Measurements from ENCODE around the gene XPNPEP1.
A peak's percentile ranks its signal among the peaks of the same experiment; 100 is the strongest.

The XPNPEP1 gene

DNA sequence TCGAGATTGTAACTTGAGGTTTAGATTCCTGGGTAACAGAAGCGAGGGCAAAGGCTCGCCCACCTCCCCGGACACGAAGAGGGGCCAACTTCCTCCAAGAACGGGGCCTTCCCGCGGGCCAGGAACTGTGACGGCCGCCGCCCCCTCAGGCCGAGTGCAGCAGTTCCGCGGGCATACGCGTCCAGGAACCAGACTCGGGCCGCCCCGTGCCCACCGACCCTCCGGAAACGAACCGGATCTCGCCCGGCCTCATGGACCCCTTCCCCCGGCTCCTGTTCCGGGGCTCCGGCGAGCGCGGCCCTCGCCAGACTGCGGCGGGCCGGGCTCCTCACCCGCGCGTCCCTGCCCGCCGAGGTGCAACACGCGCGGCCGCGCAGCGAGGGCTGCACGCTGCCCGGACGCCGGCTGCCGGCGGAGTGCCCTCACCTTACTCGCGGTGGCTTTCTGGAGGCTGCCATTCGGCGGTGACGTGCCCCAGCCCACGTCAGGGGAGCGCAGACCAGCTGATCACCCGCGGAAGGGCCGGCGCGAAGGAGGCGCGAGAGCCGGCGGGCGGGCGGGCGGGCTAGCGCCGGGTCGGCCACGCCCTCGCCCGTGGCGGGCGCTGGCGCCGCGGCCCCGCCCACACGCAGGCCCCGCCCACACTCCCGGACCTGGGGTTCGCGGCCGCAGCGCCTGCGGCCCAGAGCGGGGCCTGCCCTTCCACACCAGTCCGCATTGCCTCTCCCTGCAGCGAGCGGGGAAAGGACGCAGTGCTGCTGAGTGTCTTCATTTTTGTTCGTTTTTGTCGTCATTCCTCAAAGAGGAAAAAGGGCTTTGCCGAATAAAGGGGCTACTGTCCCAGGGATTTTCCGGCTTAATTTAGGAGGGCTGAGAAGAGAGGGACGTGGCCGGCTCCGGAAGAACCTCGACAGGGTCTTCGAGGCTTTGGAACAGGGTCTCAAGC, at the start of gene XPNPEP1:
Gene XPNPEP1 (minus strand): TSS at position 536 of the 946 bp plus-strand sequence. CDS start 78 bp downstream, at position 458.
- peak; percentile 60 for DNase-seq (ENCODE audit: low read depth, low spot score)

DNA sequence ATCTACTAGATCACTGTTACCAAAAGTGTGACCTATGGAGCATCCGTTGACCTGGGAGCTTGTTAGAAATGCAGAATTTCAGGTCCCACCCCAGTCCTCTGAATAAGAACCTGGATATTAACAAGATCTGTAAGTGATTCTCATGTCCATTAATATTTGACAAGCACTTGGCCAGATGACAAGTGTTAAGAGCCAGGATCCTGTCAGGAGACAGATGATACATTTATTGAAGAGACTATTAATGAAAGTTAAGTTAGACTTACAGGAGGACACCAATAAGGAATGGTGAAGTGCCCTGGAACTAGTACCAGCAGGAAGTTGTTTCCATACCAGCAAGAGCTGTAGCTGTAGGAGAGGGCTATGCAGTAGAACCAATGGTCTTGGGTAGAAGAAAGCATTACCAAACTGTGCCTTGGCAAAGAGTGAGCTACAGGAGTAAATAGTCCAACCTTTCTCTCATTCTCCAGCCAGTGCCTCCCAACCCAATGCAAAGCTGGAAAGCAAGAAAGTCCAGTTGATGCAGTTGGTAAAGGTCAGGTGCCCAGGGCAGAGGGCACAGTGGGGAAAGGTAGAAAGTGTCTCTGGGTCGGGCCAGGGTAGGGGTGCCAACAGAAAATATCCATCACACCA, 49.2 kb upstream of the XPNPEP1 start:
- DNase-seq (ENCODE audit: low read depth, low spot score): no peak

DNA sequence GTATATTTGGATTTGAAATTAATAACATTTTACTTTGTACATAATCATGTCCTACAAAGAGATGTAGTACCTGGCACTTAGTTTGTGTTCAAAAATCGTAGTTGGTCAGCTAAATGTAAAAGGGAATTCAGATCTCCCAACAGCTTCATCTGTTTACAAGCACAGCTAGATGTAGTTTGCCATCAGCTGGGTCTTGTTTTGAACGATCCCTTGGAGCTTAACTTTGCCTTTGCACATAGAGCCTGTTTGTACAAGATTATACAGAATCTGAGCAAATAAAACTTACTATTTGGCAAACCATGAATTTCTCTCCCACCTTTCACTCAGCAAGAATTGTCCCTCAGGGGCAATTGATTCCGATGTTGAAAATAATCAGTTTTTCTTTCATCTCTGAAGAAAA, 48.3 kb upstream of the XPNPEP1 start:
- no peak for DNase-seq (ENCODE audit: low read depth, low spot score)

DNA sequence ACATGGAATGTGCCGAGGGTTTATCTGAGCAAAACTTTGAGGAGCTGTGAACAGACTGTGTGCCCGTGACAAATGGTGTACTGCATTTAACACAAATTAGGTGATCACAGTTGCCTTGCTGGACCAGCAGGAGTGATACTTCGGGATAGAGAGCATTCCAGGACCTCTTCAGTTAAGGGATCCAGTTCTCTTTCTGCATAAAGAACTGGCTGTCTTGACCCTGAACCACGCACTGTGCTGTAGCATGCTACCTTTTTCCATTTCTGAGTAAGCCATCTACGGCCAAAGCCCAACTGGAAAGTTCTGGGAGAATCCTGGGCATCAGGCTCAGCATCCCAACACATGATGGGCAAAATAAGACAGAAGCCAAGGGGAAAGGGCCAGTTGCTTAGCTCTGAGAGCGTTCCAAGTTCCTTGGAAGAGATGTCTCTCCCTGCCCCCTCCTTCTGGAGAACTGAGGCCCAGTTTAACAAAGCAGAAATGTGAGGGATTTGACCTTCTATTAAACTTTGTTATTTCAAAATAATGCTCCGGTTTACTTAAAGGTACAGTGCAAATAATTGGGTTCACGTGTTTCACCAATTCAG, 46.5 kb upstream of the XPNPEP1 start:
- no peak for DNase-seq (ENCODE audit: low read depth, low spot score)

DNA sequence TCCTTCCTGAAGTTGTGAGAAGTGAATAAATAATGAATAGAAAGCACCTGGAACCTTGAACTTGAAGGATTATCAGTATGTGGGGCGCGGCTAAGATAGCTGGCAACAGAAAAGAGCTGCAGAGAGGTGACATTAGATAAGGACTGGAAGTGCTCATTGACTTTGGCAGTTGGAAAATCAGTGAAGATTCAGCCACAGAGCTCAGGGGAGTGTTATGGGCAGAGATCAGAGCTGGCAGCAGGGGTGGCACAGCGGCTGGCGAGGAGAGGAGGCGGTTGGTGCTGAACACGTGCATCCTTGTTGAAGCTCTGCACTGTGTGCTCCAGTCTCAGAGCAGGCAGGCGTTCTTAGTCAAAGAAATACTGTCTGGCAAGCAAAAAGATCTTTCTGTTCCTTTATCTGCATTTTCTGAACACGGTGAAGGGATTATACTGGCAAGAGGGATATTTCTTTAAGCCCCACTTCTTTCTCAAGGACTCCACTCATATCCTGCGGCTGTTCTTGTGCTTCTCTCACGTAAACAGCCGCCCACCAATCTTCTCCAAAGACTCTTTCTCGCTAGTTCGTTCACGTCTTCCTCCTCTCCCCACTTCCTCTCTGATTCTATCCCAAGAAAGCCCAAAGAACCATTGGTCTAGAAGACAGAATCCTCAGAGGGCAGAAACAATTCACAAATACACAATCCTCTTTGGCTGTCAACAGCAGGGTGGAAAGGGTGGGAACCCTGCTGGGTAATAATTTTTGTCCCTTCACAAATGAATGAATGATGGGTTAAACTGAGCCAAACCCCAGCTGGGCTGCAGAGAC, 45.8 kb upstream of the XPNPEP1 start:
- DNase-seq (ENCODE audit: low read depth, low spot score): no peak

DNA sequence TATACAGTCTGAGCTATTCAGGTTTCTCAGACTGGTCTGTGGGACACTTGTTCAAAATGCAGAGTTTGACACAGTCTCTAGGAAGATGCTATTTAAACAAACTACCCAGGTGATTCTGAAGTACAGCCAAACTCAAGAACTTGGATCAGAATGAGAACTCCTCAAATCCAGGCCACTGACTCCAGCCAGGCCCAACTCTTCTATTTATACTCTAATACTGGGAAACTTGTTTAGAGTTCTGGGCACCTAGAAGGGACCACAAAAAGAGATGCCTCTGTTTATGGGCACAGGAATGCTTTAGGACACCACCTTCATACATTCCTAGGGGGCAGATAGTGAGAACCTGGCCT, 44.4 kb upstream of the XPNPEP1 start:
- DNase-seq (ENCODE audit: low read depth, low spot score): no peak

DNA sequence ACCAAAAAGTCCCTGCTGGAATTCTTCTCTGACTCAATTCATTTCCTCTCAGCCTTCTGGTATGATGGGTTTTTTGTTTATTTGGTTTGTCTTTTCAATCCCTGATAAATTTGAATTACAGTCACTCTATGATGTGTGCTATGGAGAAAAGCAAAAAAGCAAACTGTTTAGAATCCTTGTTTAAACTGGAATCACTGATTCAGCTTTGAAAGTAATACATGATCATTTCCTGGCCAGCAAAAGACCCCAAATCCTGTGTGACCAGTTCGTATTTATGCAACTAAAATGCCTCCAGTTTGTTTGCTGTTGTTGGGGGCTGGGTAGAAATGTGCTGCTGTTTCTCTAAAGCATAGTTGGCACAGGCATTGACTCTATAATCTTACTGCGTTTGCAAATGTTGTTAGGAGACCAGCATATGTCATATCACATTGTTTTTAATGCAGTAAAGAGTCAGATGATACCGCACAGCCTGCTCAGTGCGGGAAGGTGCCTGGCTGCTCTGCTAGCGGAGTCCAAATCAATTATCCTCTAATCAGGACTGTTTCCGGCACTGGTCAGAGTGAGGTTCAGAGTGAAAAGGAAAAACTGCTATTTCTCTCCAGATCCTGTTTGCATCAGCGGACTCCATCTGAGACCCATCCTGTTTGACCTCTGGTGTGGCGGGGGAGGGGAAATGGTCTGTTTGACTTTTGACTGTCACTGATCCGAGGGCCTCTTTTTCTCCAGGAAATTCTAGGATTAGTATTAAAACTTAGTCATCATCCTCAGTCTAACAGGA, 43.8 kb upstream of the XPNPEP1 start:
- no peak for DNase-seq (ENCODE audit: low read depth, low spot score)

DNA sequence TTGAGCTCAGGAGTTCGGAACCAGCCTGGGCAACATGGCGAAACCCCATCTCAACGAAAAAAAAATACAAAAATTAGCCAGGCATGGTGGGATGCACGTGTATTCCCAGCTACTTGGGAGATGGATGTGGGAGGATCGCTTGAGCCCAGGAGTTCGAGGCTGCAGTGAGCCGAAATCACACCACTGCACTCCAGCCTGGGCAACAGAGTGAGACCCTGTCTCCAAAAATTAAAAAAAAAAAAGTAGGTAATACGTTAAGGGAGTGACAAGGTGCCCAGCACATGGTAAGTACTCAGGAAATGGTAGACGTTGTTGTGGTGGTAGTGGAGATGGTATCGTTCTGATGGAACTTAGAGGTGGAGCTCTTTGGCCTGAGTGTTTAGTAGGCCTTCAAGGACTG, 41.0 kb upstream of the XPNPEP1 start:
- DNase-seq (ENCODE audit: low read depth, low spot score): no peak

DNA sequence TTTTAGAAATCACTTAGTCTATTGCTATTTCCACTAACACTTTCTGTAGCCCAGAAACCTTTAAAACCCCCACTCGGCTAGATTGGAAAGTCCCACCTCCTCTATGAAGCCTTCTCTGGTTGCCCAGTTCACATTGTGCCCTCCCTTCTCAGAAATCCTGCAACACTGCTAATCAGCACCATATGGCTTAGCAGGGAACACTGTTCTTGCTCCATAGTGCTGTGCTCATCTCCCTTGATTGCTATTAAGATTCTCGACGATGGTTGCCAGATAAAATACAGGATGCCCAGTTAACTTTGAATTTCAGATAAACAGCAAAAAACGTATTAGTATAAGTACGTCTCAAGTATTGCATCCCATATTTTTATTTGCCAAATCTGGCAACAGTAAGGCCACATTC, 40.1 kb upstream of the XPNPEP1 start:
- DNase-seq (ENCODE audit: low read depth, low spot score): no peak

DNA sequence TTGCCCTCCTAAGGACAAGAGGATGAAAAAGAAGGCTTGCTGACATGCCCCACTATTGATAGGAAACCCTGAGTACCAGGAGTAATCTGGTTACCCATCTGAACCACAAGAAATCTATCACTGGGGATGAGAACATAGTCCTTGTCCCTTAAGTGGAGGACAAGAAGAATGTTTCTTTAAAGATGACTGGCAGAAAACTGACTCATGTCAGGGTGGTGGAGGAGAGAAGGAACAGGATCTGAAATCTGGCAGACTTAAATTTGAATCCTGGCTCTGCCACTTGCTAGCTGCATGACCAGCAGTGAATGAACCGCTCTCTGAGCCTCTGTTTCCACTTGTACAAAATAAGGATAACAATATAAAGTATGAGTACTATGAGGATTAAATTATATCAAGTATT, 38.9 kb upstream of the XPNPEP1 start:
- DNase-seq (ENCODE audit: low read depth, low spot score): no peak

DNA sequence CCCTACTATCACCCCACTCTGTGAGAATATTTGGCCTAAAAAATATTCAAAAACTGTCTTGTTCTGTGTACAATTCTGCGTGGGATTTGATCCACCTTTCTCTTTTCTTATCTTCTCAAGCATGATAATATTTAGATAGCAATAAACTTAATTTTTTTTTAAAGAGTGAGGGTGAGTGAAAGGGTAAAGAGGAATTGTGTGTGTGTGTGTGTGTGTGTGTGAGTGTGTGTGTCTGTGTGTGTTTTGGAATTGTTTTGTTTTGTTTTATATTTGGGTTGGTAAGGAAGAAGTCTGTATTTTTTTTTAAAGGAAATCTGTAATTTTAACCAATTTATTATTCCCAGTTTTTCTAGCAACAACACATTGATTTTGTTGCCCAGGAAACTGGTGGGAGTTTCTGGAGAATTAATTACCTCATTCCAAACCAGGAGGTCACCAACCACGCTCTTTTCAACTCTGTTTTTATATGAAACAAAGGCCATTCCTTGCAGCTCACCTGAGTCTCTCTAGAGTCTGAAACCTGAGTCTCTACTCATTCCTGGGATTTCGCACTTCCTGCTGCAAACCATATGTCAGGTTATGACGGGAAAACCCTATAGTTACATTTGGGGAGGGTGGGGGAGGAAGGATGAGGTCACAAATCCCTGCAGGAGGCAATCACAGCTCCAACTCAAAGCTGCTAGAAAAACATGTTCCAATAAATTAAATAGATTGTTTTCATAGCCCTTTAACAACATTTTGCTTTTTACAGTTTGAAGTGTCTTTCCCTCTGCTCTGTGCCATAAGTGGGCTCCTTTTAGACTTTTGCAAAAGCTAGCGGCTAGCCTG, 38.1 kb upstream of the XPNPEP1 start:
- DNase-seq (ENCODE audit: low read depth, low spot score): no peak

DNA sequence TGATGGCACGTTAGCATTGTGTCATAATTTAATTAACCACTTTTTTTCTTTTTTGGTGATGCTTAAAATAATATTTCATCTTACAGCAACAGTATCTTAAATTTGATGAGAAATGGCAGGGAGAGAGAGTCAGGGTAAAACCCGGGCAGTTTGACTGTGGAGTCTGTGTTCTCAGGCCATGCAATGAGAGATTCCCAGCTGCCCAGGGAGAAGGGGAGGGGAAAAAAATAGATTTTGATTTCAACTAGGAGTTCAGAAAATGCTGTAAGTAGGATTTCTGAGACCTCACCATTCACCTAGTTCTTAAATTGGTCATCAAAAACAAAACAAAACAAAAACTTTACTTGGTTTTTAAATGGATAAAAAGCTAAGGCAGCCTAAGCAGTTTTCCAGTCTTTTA, 37.4 kb upstream of the XPNPEP1 start:
- DNase-seq (ENCODE audit: low read depth, low spot score): no peak

DNA sequence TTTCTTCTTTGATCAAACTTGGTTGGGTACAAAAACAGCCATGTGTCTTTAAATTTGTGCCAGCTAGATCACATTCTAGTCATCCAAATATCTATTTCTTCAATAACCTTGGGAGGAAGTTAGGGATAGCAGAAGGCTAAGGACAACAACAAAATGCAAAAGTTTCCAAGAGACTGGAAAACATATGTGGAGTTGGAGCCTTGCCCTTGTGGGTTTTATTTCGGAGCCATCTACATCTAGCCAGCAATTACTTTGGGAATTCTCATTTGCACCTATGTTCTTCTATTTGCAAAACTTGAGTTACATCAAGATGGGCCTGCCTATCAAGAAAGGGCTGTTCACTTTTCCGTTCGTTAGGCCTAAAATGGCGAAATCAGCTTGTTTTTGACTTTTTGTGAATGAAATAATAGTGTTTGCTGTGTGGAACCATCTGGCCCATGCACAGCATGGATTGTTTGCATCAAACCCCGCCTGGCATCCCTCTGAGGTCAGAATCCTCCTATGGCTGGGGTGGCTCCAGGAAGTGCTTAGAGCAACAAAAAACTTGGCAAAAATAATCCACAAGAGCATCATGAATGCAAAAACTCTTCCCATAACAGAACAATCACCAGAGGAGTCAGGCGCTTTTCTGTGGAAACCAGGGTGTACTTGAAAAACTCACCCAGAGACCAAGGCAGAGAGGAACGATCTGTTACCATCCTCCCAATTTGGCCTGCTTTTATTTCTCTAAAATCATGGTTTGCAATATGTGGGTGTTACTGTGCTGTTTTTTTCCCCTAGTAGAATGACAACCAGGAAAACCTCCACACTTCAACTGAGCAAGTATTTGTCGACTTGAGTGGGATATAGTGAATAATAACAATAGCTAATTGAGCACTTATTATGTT, 36.2 kb upstream of the XPNPEP1 start:
- DNase-seq (ENCODE audit: low read depth, low spot score): no peak

DNA sequence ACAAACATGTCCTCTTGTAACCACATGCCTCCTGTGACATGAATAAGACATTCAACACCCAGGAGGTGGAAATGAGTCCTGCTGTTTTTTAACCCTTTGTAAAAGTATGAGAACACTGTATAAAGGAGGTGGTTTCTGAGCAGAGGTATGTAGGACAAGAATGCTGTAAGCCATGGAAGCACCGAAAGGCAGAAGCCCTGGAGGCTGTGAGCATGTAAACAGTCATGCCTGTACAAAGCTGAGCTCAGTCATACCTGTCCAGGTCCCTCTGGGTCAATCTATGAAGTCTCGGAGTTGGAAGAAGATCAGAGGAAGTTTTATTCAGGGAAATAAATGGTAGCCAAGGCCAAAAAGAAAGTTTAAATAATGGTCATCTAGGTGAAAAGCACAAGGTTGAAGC, 34.7 kb upstream of the XPNPEP1 start:
- no peak for DNase-seq (ENCODE audit: low read depth, low spot score)

DNA sequence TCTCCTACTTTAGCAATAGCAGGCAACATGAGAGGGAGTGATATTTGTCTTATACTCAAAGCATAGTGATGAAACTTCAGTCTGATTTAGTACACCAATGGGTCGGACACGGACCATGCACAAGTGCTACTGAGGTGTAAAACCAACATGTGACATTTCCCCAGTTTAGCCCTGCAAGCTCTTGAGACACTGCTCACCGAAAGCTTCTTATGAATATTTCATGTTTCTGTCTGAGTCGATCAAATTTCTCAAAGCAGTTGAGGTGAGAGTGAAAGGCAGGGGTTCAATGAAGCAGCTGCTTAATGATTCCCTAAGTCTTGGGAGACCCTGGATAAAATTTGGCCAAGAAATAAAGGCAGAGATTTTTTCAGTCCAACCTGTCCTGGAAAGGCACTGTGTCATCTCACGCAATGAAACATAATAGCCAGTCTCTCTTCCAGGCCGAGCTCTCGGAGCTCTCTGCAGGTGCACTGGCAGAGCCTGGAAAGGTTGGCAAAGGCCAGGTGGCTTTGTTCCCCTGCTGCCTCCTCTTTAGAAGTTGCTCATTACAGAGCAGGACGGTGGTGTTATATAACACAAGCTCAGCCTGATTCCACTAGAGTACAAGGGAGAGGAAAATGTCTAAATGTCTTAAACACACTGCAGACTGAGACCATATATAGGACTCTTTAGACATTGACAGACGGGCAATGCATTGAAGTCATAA, 33.9 kb upstream of the XPNPEP1 start:
- no peak for DNase-seq (ENCODE audit: low read depth, low spot score)

DNA sequence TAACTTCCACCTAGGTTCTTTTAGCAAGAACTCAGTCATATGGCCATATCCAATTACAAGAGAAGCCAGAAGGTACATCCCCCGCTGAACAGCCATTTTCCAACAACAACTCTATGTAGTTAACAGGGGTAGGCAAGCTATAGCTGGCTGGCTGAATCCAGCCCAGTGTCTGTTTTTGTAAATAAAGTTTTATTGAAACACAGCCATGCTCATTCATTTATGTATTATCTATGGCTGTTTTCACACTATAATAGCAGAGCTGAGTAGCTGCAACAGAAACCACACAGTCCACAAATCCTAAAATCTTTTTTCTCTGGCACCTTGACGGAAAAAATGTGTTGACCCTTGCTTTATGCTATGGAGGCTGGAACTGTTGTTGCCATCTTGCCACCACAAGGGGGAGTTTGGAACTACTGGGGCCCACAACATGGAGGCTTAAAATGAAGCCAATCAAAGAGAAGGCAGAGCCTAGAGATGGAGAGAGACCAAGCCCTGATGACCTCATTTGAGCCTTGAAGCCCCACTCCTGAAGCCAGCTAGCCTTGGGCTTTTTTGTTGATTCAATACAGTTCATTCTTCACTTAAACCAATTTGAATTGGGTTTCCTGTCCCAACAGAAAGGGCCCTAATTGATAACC, 33.3 kb upstream of the XPNPEP1 start:
- DNase-seq (ENCODE audit: low read depth, low spot score): no peak

DNA sequence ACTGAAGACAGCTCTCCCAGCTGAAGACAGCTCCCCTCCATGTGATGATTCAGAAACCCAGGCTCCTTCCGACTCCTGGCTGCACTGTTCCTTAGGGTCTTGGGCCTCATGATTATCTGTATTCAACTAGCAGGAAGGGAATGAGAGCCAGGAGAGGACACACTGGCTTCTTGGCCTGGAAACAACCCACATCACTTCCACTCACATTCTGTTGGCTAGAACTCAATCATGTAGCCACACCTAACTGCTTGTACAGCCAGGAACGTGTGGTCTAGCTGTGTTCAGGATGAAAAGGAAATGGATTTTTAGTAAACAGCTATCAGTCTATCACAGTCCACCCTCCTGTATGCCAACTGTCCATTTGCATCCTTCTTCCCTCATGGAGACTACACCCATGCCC, 30.5 kb upstream of the XPNPEP1 start:
- no peak for DNase-seq (ENCODE audit: low read depth, low spot score)

DNA sequence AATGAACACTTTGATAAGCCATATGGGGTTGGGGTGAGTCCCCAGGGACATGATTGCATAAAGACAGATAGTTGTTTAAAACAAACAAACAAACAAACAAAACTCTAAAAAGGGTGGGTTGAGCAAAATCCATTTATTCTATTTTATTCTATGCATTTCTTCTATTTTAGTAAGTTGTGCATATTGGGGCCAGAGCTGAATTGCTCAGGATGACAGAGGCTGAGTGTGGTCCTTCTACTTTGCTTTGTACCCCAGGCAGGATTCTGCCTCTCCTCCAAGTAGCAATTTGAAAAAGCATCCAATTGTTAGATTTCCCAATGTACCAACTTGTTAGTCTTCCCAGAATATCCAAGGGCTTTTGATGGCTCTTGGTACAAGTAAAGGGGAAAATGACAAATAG, 29.2 kb upstream of the XPNPEP1 start:
- DNase-seq (ENCODE audit: low read depth, low spot score): no peak

All from activated CD4-positive, CD25-positive, alpha-beta regulatory T cell treated with anti-CD3 and anti-CD28 coated beads, Interleukin-2, amount 50 U/mL, for 16 hours (primary cell).